IMR-90 (cell line): ENCODE data around the gene RAB11FIP4. TPM values are rescaled to one million over a fixed set of nuclear protein-coding genes. Genes with fewer than 3 reads are reported as not detected.

Experiments used
- ATAC-seq: fragments of 200-7000 bp; cut with Tn5 transposase; 2 replicates; pipeline ENCODE4 v1.9.1; 2020; ENCODE audit warnings: low read depth, mild to moderate bottlenecking, moderate library complexity
- BruUV-seq: library from RNA; stranded (reverse); fragments of 400-500 nt; replicated peaks from 2 replicates; lab custom pipeline; 2021; lab: Mats Ljungman, UMichigan
- CTCF ChIA-PET: fragments of 300-600 bp; formaldehyde crosslinking; extraction: SDS; loops from one replicate; lab custom pipeline; 2021; ENCODE audit warnings: antibody characterized with exemption; lab: Yijun Ruan, JAX
- POLR2A ChIA-PET: fragments of 300-600 bp; sonication (Branson Sonifier 250); formaldehyde crosslinking; loops from one replicate; lab custom pipeline; 2022; ENCODE audit warnings: antibody characterized with exemption; ENCODE audit not compliant: unreplicated experiment; lab: Charles Lee
- DNase-seq: peaks from one replicate; pipeline ENCODE4 v3.0.0; 2013
- H2AFZ ChIP-seq: replicated peaks from 2 replicates; pipeline ENCODE3; 2013; ENCODE audit warnings: low read length, mild to moderate bottlenecking; ENCODE audit not compliant: poor library complexity
- H2AK5ac ChIP-seq: 2 replicates; pipeline ENCODE4 v1.6.1; 2013; ENCODE audit warnings: low read depth, low read length, inconsistent platforms
- H2AK9ac ChIP-seq: replicated peaks from 2 replicates; pipeline ENCODE3; 2013; ENCODE audit warnings: mild to moderate bottlenecking, low read depth, low read length, moderate library complexity; ENCODE audit not compliant: poor library complexity
- H2BK120ac ChIP-seq: 2 replicates; pipeline ENCODE4 v1.6.1; 2013; ENCODE audit warnings: low read depth, low read length, inconsistent platforms
- H2BK15ac ChIP-seq: 3 replicates; pipeline ENCODE4 v1.6.1; 2013; ENCODE audit warnings: low read depth, low read length, inconsistent platforms
- H2BK20ac ChIP-seq: 2 replicates; pipeline ENCODE4 v1.6.1; 2013; ENCODE audit warnings: low read depth, mild to moderate bottlenecking, inconsistent platforms, low read length, moderate library complexity
- H2BK5ac ChIP-seq: 2 replicates; pipeline ENCODE4 v1.6.1; 2013; ENCODE audit warnings: mild to moderate bottlenecking, low read depth, low read length, inconsistent platforms; ENCODE audit not compliant: poor library complexity, severe bottlenecking
- H3K14ac ChIP-seq: replicated peaks from 2 replicates; pipeline ENCODE4 v1.6.1; 2013; ENCODE audit warnings: low read depth, low read length, inconsistent platforms
- H3K18ac ChIP-seq: 2 replicates; pipeline ENCODE4 v1.6.1; 2013; ENCODE audit warnings: low read depth, low read length, control low read depth
- H3K23ac ChIP-seq: 2 replicates; pipeline ENCODE4 v1.6.1; 2013; ENCODE audit warnings: low read depth, low read length, inconsistent platforms
- H3K27ac ChIP-seq: 2 replicates; pipeline ENCODE4 v1.5.1; 2013; ENCODE audit warnings: mild to moderate bottlenecking, control low read depth, low read length; ENCODE audit not compliant: insufficient read depth
- H3K27me3 ChIP-seq: 2 replicates; pipeline ENCODE4 v1.6.1; 2013; ENCODE audit warnings: low read length; ENCODE audit not compliant: control insufficient read depth, insufficient read depth
- H3K36me3 ChIP-seq: 2 replicates; pipeline ENCODE4 v1.6.1; 2013; ENCODE audit warnings: low read length, mixed read lengths; ENCODE audit not compliant: control insufficient read depth, insufficient read depth
- H3K4ac ChIP-seq: 2 replicates; pipeline ENCODE4 v1.6.1; 2013; ENCODE audit warnings: low read depth, low read length, inconsistent platforms
- H3K4me1 ChIP-seq: 2 replicates; pipeline ENCODE4 v1.6.1; 2013; ENCODE audit warnings: low read length, mixed read lengths; ENCODE audit not compliant: control insufficient read depth, insufficient read depth
- H3K4me2 ChIP-seq: 2 replicates; pipeline ENCODE4 v1.6.1; 2013; ENCODE audit warnings: low read depth, mild to moderate bottlenecking, control low read depth, low read length, moderate library complexity
- H3K4me3 ChIP-seq: 2 replicates; pipeline ENCODE4 v1.5.1; 2013; ENCODE audit warnings: low read depth, mild to moderate bottlenecking, control low read depth, low read length, moderate library complexity; ENCODE audit not compliant: insufficient read depth
- H3K56ac ChIP-seq: 2 replicates; pipeline ENCODE4 v1.6.1; 2013; ENCODE audit warnings: low read length, inconsistent platforms; ENCODE audit not compliant: insufficient read depth; ENCODE audit errors: extremely low read depth
- H3K79me1 ChIP-seq, 2 experiments: 2 replicates each; pipeline ENCODE4 v1.6.1; 2013; ENCODE audit warnings: low read length in 2 of 2, inconsistent platforms in 1 of 2, low read depth in 1 of 2
- H3K9ac ChIP-seq: 2 replicates; pipeline ENCODE4 v1.6.1; 2013; ENCODE audit warnings: low read depth, low read length, control low read depth
- H3K9me1 ChIP-seq: 2 replicates; pipeline ENCODE4 v1.6.1; 2013; ENCODE audit warnings: low read length, inconsistent platforms; ENCODE audit not compliant: insufficient read depth
- H3K9me3 ChIP-seq: 2 replicates; pipeline ENCODE4 v1.6.1; 2013; ENCODE audit warnings: low read length; ENCODE audit not compliant: control insufficient read depth, insufficient read depth
- H4K20me1 ChIP-seq: 2 replicates; pipeline ENCODE4 v1.6.1; 2013; ENCODE audit warnings: low read length, inconsistent platforms; ENCODE audit not compliant: insufficient read depth
- H4K5ac ChIP-seq: 2 replicates; pipeline ENCODE4 v1.6.1; 2013; ENCODE audit warnings: mild to moderate bottlenecking, low read depth, low read length, control low read depth
- H4K8ac ChIP-seq, 2 experiments: 2 replicates each; pipeline ENCODE4 v1.6.1; 2013; ENCODE audit warnings: low read depth in 2 of 2, low read length in 2 of 2, control low read depth in 1 of 2, inconsistent platforms in 1 of 2
- H4K91ac ChIP-seq: 2 replicates; pipeline ENCODE4 v1.6.1; 2013; ENCODE audit warnings: low read depth, low read length, inconsistent platforms; ENCODE audit not compliant: insufficient read depth
- CEBPB ChIP-seq: IDR thresholded peaks from 2 replicates; pipeline ENCODE4 v1.6.1; 2012; ENCODE audit warnings: low read depth, low read length, improper control_type of control experiment
- FOS ChIP-seq: fragments of 150-350 bp; IDR thresholded peaks from 2 replicates; pipeline ENCODE4 v1.6.1; 2016; ENCODE audit warnings: low read depth, low read length
- NFE2L2 ChIP-seq: fragments of 150-350 bp; IDR thresholded peaks from 2 replicates; pipeline ENCODE4 v1.6.1; 2016; ENCODE audit warnings: low read depth, mild to moderate bottlenecking, low read length
- POLR2A ChIP-seq: IDR thresholded peaks from 2 replicates; pipeline ENCODE4 v1.6.1; 2012; ENCODE audit warnings: mild to moderate bottlenecking, low read depth, low read length
- RCOR1 ChIP-seq: IDR thresholded peaks from 2 replicates; pipeline ENCODE4 v1.6.1; 2012; ENCODE audit warnings: mild to moderate bottlenecking, low read length, improper control_type of control experiment; ENCODE audit not compliant: insufficient replicate concordance
- SMC3 ChIP-seq: fragments of 150-350 bp; IDR thresholded peaks from 2 replicates; pipeline ENCODE4 v1.6.1; 2016; ENCODE audit warnings: low read depth, mild to moderate bottlenecking, antibody characterized with exemption, low read length, moderate library complexity
- USF2 ChIP-seq: fragments of 150-350 bp; IDR thresholded peaks from 2 replicates; pipeline ENCODE4 v1.6.1; 2017; ENCODE audit warnings: mild to moderate bottlenecking, antibody characterized with exemption, low read length, low read depth
- WGBS, 2 experiments: methylation state at CpG; one replicate each; pipeline versions ENCODE4 v1.1.5 to v1.1.7; 2013; ENCODE audit warnings: missing lambda C conversion rate in 2 of 2; ENCODE audit not compliant: insufficient read length in 1 of 2; ENCODE audit errors: extremely low coverage in 2 of 2; 5-methylcytosine and 5-hydroxymethylcytosine counted together
- dilution Hi-C: fragments of 300-500 bp; cut with HindIII; formaldehyde crosslinking; loops from one replicate; pipeline ENCODE4 v1.14.3; 2018; ENCODE audit warnings: low sequenced_read_pairs; ENCODE audit not compliant: unreplicated experiment
- in situ Hi-C: fragments of 300-500 bp; cut with MboI; formaldehyde crosslinking; loops from 3 replicates; pipeline ENCODE4 v1.14.3; 2019; ENCODE audit warnings: low sequenced_read_pairs, inconsistent platforms, mixed read lengths
- intact Hi-C: fragments of 100-400 bp; cut with micrococcal nuclease; formaldehyde crosslinking; loops from 2 replicates; pipeline ENCODE4 v1.10.0; 2022
- polyA plus RNA-seq, 3 experiments: library from polyadenylated mRNA; depleted of rRNA; stranded (reverse); fragments of >200 nt; gene quantifications; 2 replicates each; pipeline ENCODE4 v1.2.3, GENCODE V29; 2012; ENCODE audit warnings: low replicate concordance in 1 of 3
- total RNA-seq: library from RNA; depleted of rRNA; stranded (reverse); fragments of >200 nt; gene quantifications from 2 replicates; pipeline ENCODE4 v1.2.3, GENCODE V29; 2012

The RAB11FIP4 gene
- total and polyA plus RNA-seq, 2 of the 4 experiments (the other 2 are of a cell fraction), result 0.68 to 1.1 TPM

GRCh38 chr17:31416503-31416923 lies 25.0 kb downstream of the RAB11FIP4 start:
- ChIA-PET CTCF (no interaction called here), POLR2A (no interaction called here)
- Histone ChIP-seq H2AFZ (no peak overlapping the region), H2BK120ac (no peak overlapping the region), H2BK5ac (no peak overlapping the region), H3K4me3 (no peak overlapping the region), H3K9me1 (peaks cover 4% of the 10 kb centered on the region; the same call in 1 of the 2 replicates), H3K36me3 (no peaks in the 10 kb centered on the region), H3K4me1 (no peaks in the 10 kb centered on the region; the same call in 1 of the 2 replicates), H3K9ac (no peak overlapping the region), H2AK9ac (no peak overlapping the region), H3K4me2 (no peak overlapping the region), H4K91ac (no peak overlapping the region), H3K79me1 (no peaks in the 10 kb centered on the region), H4K5ac (no peak overlapping the region), H3K18ac (no peak overlapping the region), H3K4ac (no peak overlapping the region), H3K23ac (no peak overlapping the region), H3K56ac (no peak overlapping the region), H3K27ac (no peak overlapping the region), H2BK20ac (no peak overlapping the region), H2AK5ac (no peak overlapping the region), H3K9me3 (no peaks in the 10 kb centered on the region), H4K20me1 (0 out of 2 replicates have a peak, but pooled peaks cover 3% of the 10 kb centered on the region), H4K8ac (no peak overlapping the region), H2BK15ac (no peak overlapping the region), H3K27me3 (peaks cover 15% of the 10 kb centered on the region), H3K14ac (no peak overlapping the region)
- TF ChIP-seq NFE2L2 (no peak), FOS (no peak), POLR2A (no peak), RCOR1 (no peak), USF2 (no peak), SMC3 (no peak), CEBPB (no peak)
- WGBS, 2 experiments, result 17% methylated on average over 7 of the region's 10 CpGs; no CpG with 5 or more reads in 1 of the 2 experiments
- ATAC-seq (peak; percentile 16), DNase-seq (peak; percentile 6)
- dilution Hi-C loops, result no loop called here
- intact Hi-C loops, result no loop called here
- in situ Hi-C loops, result no loop called here
- BruUV-seq, result no TSS peak
